ENCODE measurements around the gene OPN4. TPM values are rescaled to one million over a fixed set of nuclear protein-coding genes. Genes with fewer than 3 reads are reported as not detected.

Gene OPN4
- total and polyA plus RNA-seq, 2 experiments from 2014 or later = not detected

- Histone ChIP-seq H3K27ac (no peak overlapping the region), H4K20me1 (ENCODE audit: insufficient read depth, poor library complexity, severe bottlenecking) (no peaks in the 10 kb centered on the region), H3K9me2 (replicated peaks; ENCODE audit: insufficient read depth) (no peaks in the 10 kb centered on the region), H3K9me3 (ENCODE audit: low read depth) (no peaks in the 10 kb centered on the region), H2AFZ (no peak overlapping the region), H3K4me2 (no peak overlapping the region), H3K4me1 (ENCODE audit: insufficient read depth) (peaks cover 12% of the 10 kb centered on the region), H3K4me3 (no peak overlapping the region), H3K36me3 (replicated peaks; ENCODE audit: insufficient read depth, low read depth) (no peaks in the 10 kb centered on the region), H3K27me3 (no peaks in the 10 kb centered on the region), H3K79me2 (no peaks in the 10 kb centered on the region)
- WGBS (ENCODE audit: low lambda C conversion rate, missing lambda C conversion rate) = 92% methylated on average over 2 of the region's 2 CpGs
- DNase-seq (ENCODE audit: low spot score) = no peak
- TF ChIP-seq EZH2phosphoT487 (IDR thresholded peaks at IDR 0.05; ENCODE audit: low read depth, severe bottlenecking, unreplicated experiment) (no peak), EZH2 (IDR thresholded peaks at IDR 0.05; ENCODE audit: borderline replicate concordance) (no peak), CTCF (IDR thresholded peaks at IDR 0.05; ENCODE audit: poor library complexity) (no peak)
Observed at GRCh38 chr10:86628311-86628710, 26.0 kb upstream of the OPN4 start.

GRCh38 chr10:86630079-86630478, 24.3 kb upstream of the OPN4 start:
- peaks cover 12% of the 10 kb centered on the region for H3K4me1 ChIP-seq (ENCODE audit: insufficient read depth)
- no peaks in the 10 kb centered on the region for H3K9me3 ChIP-seq (ENCODE audit: low read depth)
- H3K27ac ChIP-seq = no peak overlapping the region
- no peaks in the 10 kb centered on the region for H3K9me2 ChIP-seq (replicated peaks; ENCODE audit: insufficient read depth)
- TF ChIP-seq CTCF (IDR thresholded peaks at IDR 0.05; ENCODE audit: poor library complexity) (no peak), EZH2phosphoT487 (IDR thresholded peaks at IDR 0.05; ENCODE audit: low read depth, severe bottlenecking, unreplicated experiment) (no peak), EZH2 (IDR thresholded peaks at IDR 0.05; ENCODE audit: borderline replicate concordance) (no peak)
- H3K4me3 ChIP-seq = no peak overlapping the region
- no peak for DNase-seq (ENCODE audit: low spot score)
- H3K27me3 ChIP-seq = no peaks in the 10 kb centered on the region
- H3K79me2 ChIP-seq = no peaks in the 10 kb centered on the region
- H2AFZ ChIP-seq = no peak overlapping the region
- no peaks in the 10 kb centered on the region for H4K20me1 ChIP-seq (ENCODE audit: insufficient read depth, poor library complexity, severe bottlenecking)
- H3K36me3 ChIP-seq (replicated peaks; ENCODE audit: insufficient read depth, low read depth) = no peaks in the 10 kb centered on the region
- WGBS (ENCODE audit: low lambda C conversion rate, missing lambda C conversion rate) = 77% methylated on average over 1 of the region's 2 CpGs
- no peak overlapping the region for H3K4me2 ChIP-seq

GRCh38 chr10:86632009-86632800, 22.1 kb upstream of the OPN4 start:
- H3K4me3 ChIP-seq = no peak overlapping the region
- H3K9me3 ChIP-seq (ENCODE audit: low read depth) = no peaks in the 10 kb centered on the region
- peak overlapping the region; percentile 73 for H2AFZ ChIP-seq
- no peaks in the 10 kb centered on the region for H3K9me2 ChIP-seq (replicated peaks; ENCODE audit: insufficient read depth)
- H3K36me3 ChIP-seq (replicated peaks; ENCODE audit: insufficient read depth, low read depth) = no peaks in the 10 kb centered on the region
- no peaks in the 10 kb centered on the region for H3K27me3 ChIP-seq
- H4K20me1 ChIP-seq (ENCODE audit: insufficient read depth, poor library complexity, severe bottlenecking) = no peaks in the 10 kb centered on the region
- no peak overlapping the region for H3K27ac ChIP-seq
- TF ChIP-seq EZH2 (IDR thresholded peaks at IDR 0.05; ENCODE audit: borderline replicate concordance) = no peak
- no peak for TF ChIP-seq EZH2phosphoT487 (IDR thresholded peaks at IDR 0.05; ENCODE audit: low read depth, severe bottlenecking, unreplicated experiment)
- peak; percentile 30 for TF ChIP-seq CTCF (IDR thresholded peaks at IDR 0.05; ENCODE audit: poor library complexity)
- DNase-seq (ENCODE audit: low spot score) = peak; percentile 70
- 8% methylated on average over 46 of the region's 49 CpGs for WGBS (ENCODE audit: low lambda C conversion rate, missing lambda C conversion rate)
- H3K4me1 ChIP-seq (ENCODE audit: insufficient read depth) = peaks cover 12% of the 10 kb centered on the region
- no peaks in the 10 kb centered on the region for H3K79me2 ChIP-seq
- peak overlapping the region; percentile 92 for H3K4me2 ChIP-seq
